ENCODE results near the gene SUPT16H. TPM values are rescaled to one million over a fixed set of nuclear protein-coding genes. Genes with fewer than 3 reads are reported as not detected.

SUPT16H gene
- total and polyA plus RNA-seq, 9 donors: 41.3 to 75.6 (median 64.2) TPM

- intact Hi-C loops (cut with DNase I): no loop called here
- no peak overlapping the region for H3K27ac ChIP-seq
- no peak for DNase-seq
- no peaks in the 10 kb centered on the region for H3K27me3 ChIP-seq
- H3K4me3 ChIP-seq: no peak overlapping the region
- 82 to 92% (median 84%) methylated on average over 12 of the region's 12 CpGs for WGBS, 3 donors
- no peaks in the 10 kb centered on the region for H3K4me1 ChIP-seq (ENCODE audit: insufficient read depth)
- H3K9me3 ChIP-seq: no peaks in the 10 kb centered on the region
- H3K36me3 ChIP-seq: no peaks in the 10 kb centered on the region
- no peak for TF ChIP-seq EP300 (IDR thresholded peaks at IDR 0.05)
- TF ChIP-seq CTCF (IDR thresholded peaks at IDR 0.05): no peak
- no peak for TF ChIP-seq POLR2A (IDR thresholded peaks at IDR 0.05)
Observed at GRCh38 chr14:21313512-21313911, 70.3 kb downstream of the SUPT16H start.

- no peak overlapping the region for H3K4me3 ChIP-seq
- H3K27ac ChIP-seq: no peak overlapping the region
- TF ChIP-seq EP300 (IDR thresholded peaks at IDR 0.05) (no peak), CTCF (IDR thresholded peaks at IDR 0.05) (no peak), POLR2A (IDR thresholded peaks at IDR 0.05) (no peak)
- H3K27me3 ChIP-seq: no peaks in the 10 kb centered on the region
- intact Hi-C loops (cut with DNase I): no loop called here
- H3K4me1 ChIP-seq (ENCODE audit: insufficient read depth): no peaks in the 10 kb centered on the region
- no peak for DNase-seq
- 57 to 61% (median 60%) methylated on average over 2 of the region's 2 CpGs for WGBS, 3 donors
- H3K9me3 ChIP-seq: no peaks in the 10 kb centered on the region
- no peaks in the 10 kb centered on the region for H3K36me3 ChIP-seq
Observed at GRCh38 chr14:21311614-21312013, 72.2 kb downstream of the SUPT16H start.

- intact Hi-C loops (cut with DNase I): no loop called here
- H3K36me3 ChIP-seq: no peaks in the 10 kb centered on the region
- no peak overlapping the region for H3K27ac ChIP-seq
- TF ChIP-seq CTCF (IDR thresholded peaks at IDR 0.05): no peak
- no peak for TF ChIP-seq EP300 (IDR thresholded peaks at IDR 0.05)
- TF ChIP-seq POLR2A (IDR thresholded peaks at IDR 0.05): no peak
- no peak for DNase-seq
- no peak overlapping the region for H3K4me3 ChIP-seq
- no peaks in the 10 kb centered on the region for H3K9me3 ChIP-seq
- WGBS, 3 donors: 80 to 94% (median 93%) methylated on average over 1 to 3 of the region's 3 CpGs
- H3K4me1 ChIP-seq (ENCODE audit: insufficient read depth): no peaks in the 10 kb centered on the region
- H3K27me3 ChIP-seq: no peaks in the 10 kb centered on the region
Observed at GRCh38 chr14:21309956-21310355, 73.9 kb downstream of the SUPT16H start.

GRCh38 chr14:21309238-21309636, 74.6 kb downstream of the SUPT16H start:
- no peak overlapping the region for H3K4me3 ChIP-seq
- 60 to 70% (median 69%) methylated on average over 8 of the region's 8 CpGs for WGBS, 3 donors

GRCh38 chr14:21308479-21309237, 75.2 kb downstream of the SUPT16H start:
- Histone ChIP-seq H3K4me1 (ENCODE audit: insufficient read depth) (no peaks in the 10 kb centered on the region), H3K27ac (no peak overlapping the region), H3K4me3 (peak overlapping the region; percentile 2), H3K36me3 (no peaks in the 10 kb centered on the region), H3K27me3 (no peaks in the 10 kb centered on the region), H3K9me3 (no peaks in the 10 kb centered on the region)
- intact Hi-C loops (cut with DNase I): no loop called here
- no peak for TF ChIP-seq EP300 (IDR thresholded peaks at IDR 0.05)
- 3 to 6% (median 4%) methylated on average over 16 of the region's 16 CpGs for WGBS, 3 donors
- DNase-seq: peak in 3 of 5 donors; percentile 16 to 41 (median 31)

More at GRCh38 chr14:21309238-21309636, 74.6 kb downstream of the SUPT16H start:
- no peaks in the 10 kb centered on the region for H3K9me3 ChIP-seq
- intact Hi-C loops (cut with DNase I): no loop called here
- TF ChIP-seq POLR2A (IDR thresholded peaks at IDR 0.05): no peak
- TF ChIP-seq EP300 (IDR thresholded peaks at IDR 0.05): no peak
- no peaks in the 10 kb centered on the region for H3K4me1 ChIP-seq (ENCODE audit: insufficient read depth)
- no peak for DNase-seq
- H3K27me3 ChIP-seq: no peaks in the 10 kb centered on the region
- no peaks in the 10 kb centered on the region for H3K36me3 ChIP-seq
- no peak overlapping the region for H3K27ac ChIP-seq

Measured in ovary (tissue), 9 donors.